GM23248 (cell line): ENCODE measurements around the gene ITPA. TPM values are rescaled to one million over a fixed set of nuclear protein-coding genes. Genes with fewer than 3 reads are reported as not detected.

Experiments
- DNase-seq: peaks from one replicate; pipeline ENCODE4 v3.0.0-alpha.2; 2015
- H2AFZ ChIP-seq: fragments of 200-600 bp; sonication (generic); 2 replicates; pipeline ENCODE4 v1.6.1; 2016; ENCODE audit warnings: antibody characterized with exemption
- H3F3A ChIP-seq: fragments of 200-600 bp; sonication (generic); 2 replicates; pipeline ENCODE4 v1.6.1; 2016; ENCODE audit warnings: mild to moderate bottlenecking, antibody characterized with exemption, mixed run types; ENCODE audit not compliant: insufficient read depth
- H3K27ac ChIP-seq: fragments of 200-600 bp; sonication (generic); 2 replicates; pipeline ENCODE4 v1.5.1; 2016; ENCODE audit warnings: mild to moderate bottlenecking
- H3K27me3 ChIP-seq: fragments of 200-600 bp; sonication (generic); replicated peaks from 2 replicates; pipeline ENCODE4 v1.6.1; 2016; ENCODE audit warnings: mild to moderate bottlenecking; ENCODE audit not compliant: insufficient read depth
- H3K36me3 ChIP-seq: fragments of 200-600 bp; sonication (generic); 2 replicates; pipeline ENCODE4 v1.6.1; 2016; ENCODE audit warnings: low read depth, mild to moderate bottlenecking
- H3K4me1 ChIP-seq: fragments of 200-600 bp; sonication (generic); 2 replicates; pipeline ENCODE4 v1.6.1; 2016; ENCODE audit warnings: mild to moderate bottlenecking; ENCODE audit not compliant: insufficient read depth
- H3K4me2 ChIP-seq: fragments of 200-600 bp; sonication (generic); one replicate; pipeline ENCODE4 v1.6.1; 2016; ENCODE audit warnings: mild to moderate bottlenecking; ENCODE audit not compliant: unreplicated experiment
- H3K4me3 ChIP-seq: fragments of 200-600 bp; sonication (generic); 2 replicates; pipeline ENCODE4 v1.5.1; 2016; ENCODE audit warnings: mild to moderate bottlenecking
- H3K79me2 ChIP-seq: fragments of 200-600 bp; sonication (generic); 2 replicates; pipeline ENCODE4 v1.6.1; 2016; ENCODE audit warnings: mild to moderate bottlenecking; ENCODE audit not compliant: insufficient read depth
- H3K9ac ChIP-seq: fragments of 200-600 bp; sonication (generic); 2 replicates; pipeline ENCODE4 v1.6.1; 2016; ENCODE audit warnings: mild to moderate bottlenecking
- H3K9me2 ChIP-seq: fragments of 200-600 bp; sonication (generic); 2 replicates; pipeline ENCODE4 v1.6.1; 2016; ENCODE audit warnings: mixed run types, mild to moderate bottlenecking, moderate library complexity; ENCODE audit not compliant: insufficient read depth
- H3K9me3 ChIP-seq: fragments of 200-600 bp; sonication (generic); one replicate; pipeline ENCODE4 v1.6.1; 2017; ENCODE audit warnings: low read depth
- H4K20me1 ChIP-seq: fragments of 200-600 bp; sonication (generic); 2 replicates; pipeline ENCODE4 v1.6.0; 2016; ENCODE audit not compliant: insufficient read depth
- EZH2 ChIP-seq: fragments of 200-600 bp; sonication (generic); IDR thresholded peaks from 2 replicates; pipeline ENCODE4 v1.6.1; 2018; ENCODE audit warnings: antibody characterized with exemption, mild to moderate bottlenecking; ENCODE audit not compliant: insufficient read depth, poor library complexity, severe bottlenecking
- EZH2phosphoT487 ChIP-seq: fragments of 200-600 bp; sonication (generic); IDR thresholded peaks from 2 replicates; pipeline ENCODE4 v1.6.1; 2018; ENCODE audit warnings: antibody characterized with exemption, moderate library complexity, mild to moderate bottlenecking, low read depth; ENCODE audit not compliant: insufficient read depth
- WGBS, 2 experiments: methylation state at CpG; one replicate each; pipeline ENCODE4 v1.1.6; 2015 to 2017; ENCODE audit warnings: low lambda C conversion rate in 2 of 2, low coverage in 1 of 2; ENCODE audit errors: missing lambda C conversion rate in 2 of 2; 5-methylcytosine and 5-hydroxymethylcytosine counted together
- in situ Hi-C: fragments of 300-500 bp; cut with MboI; formaldehyde crosslinking; loops from 2 replicates; pipeline ENCODE4 v1.15.0; 2020
- polyA plus RNA-seq: library from polyadenylated mRNA; unstranded; fragments of >200 nt; fragmentation: Nextera tagmentation; extraction: Ambion mirVana; gene quantifications from 2 replicates; pipeline ENCODE4 v1.2.1, GENCODE V29; 2016
- total RNA-seq: library from RNA; depleted of rRNA; stranded (reverse); fragments of >200 nt; shearing (Covaris generic); gene quantifications from 2 replicates; pipeline ENCODE4 v1.2.3, GENCODE V29; 2014

ITPA gene
- total and polyA plus RNA-seq, 2 experiments from 2014 or later: 43.6 to 63.8 TPM

GRCh38 chr20:3190681-3191111, 18.6 kb upstream of the ITPA start:
- H3K9me3 ChIP-seq: no peaks in the 10 kb centered on the region

GRCh38 chr20:3192226-3193015, 16.9 kb upstream of the ITPA start:
- Histone ChIP-seq H3K36me3 (peaks cover 7% of the 10 kb centered on the region; the same call in 1 of the 2 replicates), H3F3A (no peaks in the 10 kb centered on the region), H3K4me1 (no peaks in the 10 kb centered on the region), H3K4me3 (no peak overlapping the region), H3K9me3 (no peaks in the 10 kb centered on the region), H3K9ac (no peak overlapping the region), H3K79me2 (no peaks in the 10 kb centered on the region), H3K27ac (no peak overlapping the region), H3K4me2 (no peak overlapping the region), H3K9me2 (no peaks in the 10 kb centered on the region), H2AFZ (no peak overlapping the region), H3K27me3 (no peaks in the 10 kb centered on the region), H4K20me1 (no peaks in the 10 kb centered on the region)
- TF ChIP-seq EZH2: no peak
- no peak for TF ChIP-seq EZH2phosphoT487
- WGBS, 2 experiments: 93 to 95% methylated on average over 18 of the region's 18 CpGs
- in situ Hi-C loops: no loop called here
- no peak for DNase-seq

More at GRCh38 chr20:3190681-3191111, 18.6 kb upstream of the ITPA start:
- 84 to 90% methylated on average over 12 to 13 of the region's 14 CpGs for WGBS, 2 experiments
- in situ Hi-C loops: no loop called here
- Histone ChIP-seq H3K4me3 (no peak overlapping the region), H3F3A (no peaks in the 10 kb centered on the region), H2AFZ (no peak overlapping the region), H3K9me2 (no peaks in the 10 kb centered on the region), H3K27ac (no peak overlapping the region), H4K20me1 (no peaks in the 10 kb centered on the region), H3K9ac (no peak overlapping the region), H3K4me2 (no peak overlapping the region), H3K27me3 (no peaks in the 10 kb centered on the region), H3K79me2 (no peaks in the 10 kb centered on the region), H3K4me1 (no peaks in the 10 kb centered on the region), H3K36me3 (peaks cover 3% of the 10 kb centered on the region; the same call in 1 of the 2 replicates)
- no peak for DNase-seq
- no peak for TF ChIP-seq EZH2
- no peak for TF ChIP-seq EZH2phosphoT487

GRCh38 chr20:3193806-3194616, 15.3 kb upstream of the ITPA start:
- no peak overlapping the region for H2AFZ ChIP-seq
- no peaks in the 10 kb centered on the region for H3K79me2 ChIP-seq
- no peak overlapping the region for H3K4me2 ChIP-seq
- WGBS, 2 experiments: 90 to 92% methylated on average over 14 of the region's 14 CpGs
- DNase-seq: no peak
- H3K4me1 ChIP-seq: no peaks in the 10 kb centered on the region
- H3K9me2 ChIP-seq: no peaks in the 10 kb centered on the region
- no peak overlapping the region for H3K9ac ChIP-seq
- H3K36me3 ChIP-seq: peaks cover 7% of the 10 kb centered on the region; the same call in 1 of the 2 replicates
- H4K20me1 ChIP-seq: no peaks in the 10 kb centered on the region
- in situ Hi-C loops: no loop called here
- no peak overlapping the region for H3K4me3 ChIP-seq
- no peak overlapping the region for H3K27ac ChIP-seq
- H3K27me3 ChIP-seq: no peaks in the 10 kb centered on the region
- no peaks in the 10 kb centered on the region for H3F3A ChIP-seq
- no peak for TF ChIP-seq EZH2
- no peak for TF ChIP-seq EZH2phosphoT487
- no peaks in the 10 kb centered on the region for H3K9me3 ChIP-seq

GRCh38 chr20:3194617-3195280, 14.5 kb upstream of the ITPA start:
- no peak overlapping the region for H3K27ac ChIP-seq
- in situ Hi-C loops: no loop called here
- H3K9me2 ChIP-seq: no peaks in the 10 kb centered on the region
- H3K9me3 ChIP-seq: no peaks in the 10 kb centered on the region
- no peaks in the 10 kb centered on the region for H3K27me3 ChIP-seq
- H4K20me1 ChIP-seq: no peaks in the 10 kb centered on the region
- H3K4me2 ChIP-seq: no peak overlapping the region
- no peaks in the 10 kb centered on the region for H3K79me2 ChIP-seq
- H3K4me1 ChIP-seq: no peaks in the 10 kb centered on the region
- DNase-seq: no peak
- no peak for TF ChIP-seq EZH2
- no peak for TF ChIP-seq EZH2phosphoT487
- no peaks in the 10 kb centered on the region for H3F3A ChIP-seq
- no peak overlapping the region for H3K4me3 ChIP-seq
- WGBS, 2 experiments: 83 to 88% methylated on average over 10 of the region's 10 CpGs
- H3K9ac ChIP-seq: no peak overlapping the region
- H2AFZ ChIP-seq: no peak overlapping the region
- peaks cover 7% of the 10 kb centered on the region; the same call in 1 of the 2 replicates for H3K36me3 ChIP-seq
